ENCODE data around the gene TTLL13.

- no peak for TF ChIP-seq EP300 (IDR thresholded peaks at IDR 0.05)
- TF ChIP-seq, protein P1, sequence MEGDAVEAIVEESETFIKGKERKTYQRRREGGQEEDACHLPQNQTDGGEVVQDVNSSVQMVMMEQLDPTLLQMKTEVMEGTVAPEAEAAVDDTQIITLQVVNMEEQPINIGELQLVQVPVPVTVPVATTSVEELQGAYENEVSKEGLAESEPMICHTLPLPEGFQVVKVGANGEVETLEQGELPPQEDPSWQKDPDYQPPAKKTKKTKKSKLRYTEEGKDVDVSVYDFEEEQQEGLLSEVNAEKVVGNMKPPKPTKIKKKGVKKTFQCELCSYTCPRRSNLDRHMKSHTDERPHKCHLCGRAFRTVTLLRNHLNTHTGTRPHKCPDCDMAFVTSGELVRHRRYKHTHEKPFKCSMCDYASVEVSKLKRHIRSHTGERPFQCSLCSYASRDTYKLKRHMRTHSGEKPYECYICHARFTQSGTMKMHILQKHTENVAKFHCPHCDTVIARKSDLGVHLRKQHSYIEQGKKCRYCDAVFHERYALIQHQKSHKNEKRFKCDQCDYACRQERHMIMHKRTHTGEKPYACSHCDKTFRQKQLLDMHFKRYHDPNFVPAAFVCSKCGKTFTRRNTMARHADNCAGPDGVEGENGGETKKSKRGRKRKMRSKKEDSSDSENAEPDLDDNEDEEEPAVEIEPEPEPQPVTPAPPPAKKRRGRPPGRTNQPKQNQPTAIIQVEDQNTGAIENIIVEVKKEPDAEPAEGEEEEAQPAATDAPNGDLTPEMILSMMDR (IDR thresholded peaks at IDR 0.05) = no peak
Observed at GRCh38 chr15:90225504-90226234, 23.7 kb upstream of the TTLL13 start.
